SJSA1 (cell line): ENCODE measurements around the gene NFKB2. TPM values are rescaled to one million over a fixed set of nuclear protein-coding genes. Genes with fewer than 3 reads are reported as not detected.

Experiments used
- DNase-seq, 2 experiments: peaks; one replicate each; pipeline ENCODE4 v3.0.0-alpha.2; 2015 to 2020; ENCODE audit warnings: low spot score in 2 of 2, low read depth in 1 of 2
- H3K27ac ChIP-seq: fragments of 250-450 bp; sonication (Bioruptor Pico); 2 replicates; pipeline ENCODE4 v1.5.1; 2020; ENCODE audit warnings: mild to moderate bottlenecking, moderate library complexity
- H3K27me3 ChIP-seq: fragments of 250-450 bp; sonication (Bioruptor Pico); replicated peaks from 2 replicates; pipeline ENCODE4 v1.5.1; 2020; ENCODE audit warnings: mild to moderate bottlenecking, moderate library complexity
- H3K36me3 ChIP-seq: fragments of 250-450 bp; sonication (Bioruptor Pico); 2 replicates; pipeline ENCODE4 v1.5.1; 2020; ENCODE audit warnings: mild to moderate bottlenecking
- H3K4me1 ChIP-seq: fragments of 250-450 bp; sonication (Bioruptor Pico); replicated peaks from 2 replicates; pipeline ENCODE4 v1.6.1; 2021; ENCODE audit warnings: mild to moderate bottlenecking
- H3K4me3 ChIP-seq: fragments of 250-450 bp; sonication (Bioruptor Pico); 2 replicates; pipeline ENCODE4 v1.5.1; 2020; ENCODE audit warnings: mild to moderate bottlenecking
- H3K9me3 ChIP-seq: fragments of 250-450 bp; sonication (Bioruptor Pico); replicated peaks from 2 replicates; pipeline ENCODE4 v1.5.1; 2020; ENCODE audit warnings: mild to moderate bottlenecking
- total RNA-seq: library from RNA; depleted of rRNA; stranded (reverse); fragments of >200 nt; shearing (Covaris generic); gene quantifications from 2 replicates; pipeline ENCODE4 v1.2.3, GENCODE V29; 2014; rRNA removed

NFKB2 gene
- 28.8 and 37.2 TPM in 2 replicates for total RNA-seq

- peak within 1 kb of the TSS; percentile 62 for H3K4me3 ChIP-seq
- DNase-seq, result peak; percentile 88 to 91
Observed at GRCh38 chr10:102395400-102396316, at the start of gene NFKB2. NFKB2 (plus strand) TSS chr10:102395705; CDS start chr10:102395960, 255 bp downstream.

GRCh38 chr10:102347236-102347828, 48.2 kb upstream of the NFKB2 start:
- Histone ChIP-seq H3K4me1 (peaks cover 19% of the 10 kb centered on the region), H3K36me3 (peaks cover 58% of the 10 kb centered on the region), H3K27ac (no peak overlapping the region), H3K9me3 (no peaks in the 10 kb centered on the region), H3K4me3 (no peak overlapping the region), H3K27me3 (no peaks in the 10 kb centered on the region)
- DNase-seq, result peak in 1 of 2 experiments; percentile 25

More at GRCh38 chr10:102395400-102396316, at the start of gene NFKB2:
- Histone ChIP-seq H3K36me3 (peaks cover 41% of the 10 kb centered on the region), H3K27me3 (no peaks in the 10 kb centered on the region; the same call in 1 of the 2 replicates), H3K4me1 (peaks cover 36% of the 10 kb centered on the region), H3K27ac (peak within 1 kb of the TSS; percentile 96), H3K9me3 (no peaks in the 10 kb centered on the region; the same call in 1 of the 2 replicates)

GRCh38 chr10:102352066-102352715, 43.3 kb upstream of the NFKB2 start:
- H3K27me3 ChIP-seq, result no peaks in the 10 kb centered on the region
- H3K36me3 ChIP-seq, result peaks cover 78% of the 10 kb centered on the region

GRCh38 chr10:102354451-102354850, 41.1 kb upstream of the NFKB2 start:
- Histone ChIP-seq H3K27me3 (no peaks in the 10 kb centered on the region), H3K36me3 (peaks cover 85% of the 10 kb centered on the region), H3K4me3 (no peak overlapping the region), H3K27ac (no peak overlapping the region), H3K4me1 (no peaks in the 10 kb centered on the region), H3K9me3 (no peaks in the 10 kb centered on the region)
- no peak for DNase-seq

More at GRCh38 chr10:102352066-102352715, 43.3 kb upstream of the NFKB2 start:
- H3K4me1 ChIP-seq, result no peaks in the 10 kb centered on the region
- H3K27ac ChIP-seq, result no peak overlapping the region
- H3K4me3 ChIP-seq, result no peak overlapping the region
- peak; percentile 68 to 74 for DNase-seq
- no peaks in the 10 kb centered on the region for H3K9me3 ChIP-seq

- Histone ChIP-seq H3K4me1 (no peaks in the 10 kb centered on the region), H3K36me3 (peaks cover 92% of the 10 kb centered on the region), H3K4me3 (no peak overlapping the region), H3K9me3 (no peaks in the 10 kb centered on the region), H3K27ac (no peak overlapping the region), H3K27me3 (no peaks in the 10 kb centered on the region)
- no peak for DNase-seq
Observed at GRCh38 chr10:102358712-102359382, 36.7 kb upstream of the NFKB2 start.

- Histone ChIP-seq H3K27me3 (no peaks in the 10 kb centered on the region), H3K9me3 (no peaks in the 10 kb centered on the region; the same call in 1 of the 2 replicates), H3K27ac (no peak overlapping the region), H3K4me3 (no peak overlapping the region), H3K36me3 (peaks cover 86% of the 10 kb centered on the region), H3K4me1 (no peaks in the 10 kb centered on the region)
- DNase-seq, result no peak
Observed at GRCh38 chr10:102367441-102367840, 28.1 kb upstream of the NFKB2 start.

GRCh38 chr10:102368077-102368476, 27.4 kb upstream of the NFKB2 start:
- DNase-seq, result no peak
- Histone ChIP-seq H3K9me3 (no peaks in the 10 kb centered on the region; the same call in 1 of the 2 replicates), H3K36me3 (peaks cover 82% of the 10 kb centered on the region)

GRCh38 chr10:102371295-102371694, 24.2 kb upstream of the NFKB2 start:
- no peak for DNase-seq
- no peaks in the 10 kb centered on the region for H3K4me1 ChIP-seq
- no peak overlapping the region for H3K27ac ChIP-seq
- H3K27me3 ChIP-seq, result no peaks in the 10 kb centered on the region
- no peaks in the 10 kb centered on the region; the same call in 1 of the 2 replicates for H3K9me3 ChIP-seq
- peaks cover 83% of the 10 kb centered on the region for H3K36me3 ChIP-seq
- no peak overlapping the region for H3K4me3 ChIP-seq

More at GRCh38 chr10:102368077-102368476, 27.4 kb upstream of the NFKB2 start:
- Histone ChIP-seq H3K27ac (no peak overlapping the region), H3K27me3 (no peaks in the 10 kb centered on the region), H3K4me1 (no peaks in the 10 kb centered on the region), H3K4me3 (no peak overlapping the region)

- DNase-seq, result no peak
- Histone ChIP-seq H3K4me3 (no peak overlapping the region), H3K36me3 (peaks cover 80% of the 10 kb centered on the region), H3K27ac (no peak overlapping the region), H3K9me3 (no peaks in the 10 kb centered on the region; the same call in 1 of the 2 replicates), H3K4me1 (no peaks in the 10 kb centered on the region), H3K27me3 (no peaks in the 10 kb centered on the region)
Observed at GRCh38 chr10:102375250-102375649, 20.3 kb upstream of the NFKB2 start.

- Histone ChIP-seq H3K36me3 (peaks cover 79% of the 10 kb centered on the region), H3K27me3 (no peaks in the 10 kb centered on the region), H3K4me3 (no peak overlapping the region), H3K27ac (no peak overlapping the region), H3K9me3 (no peaks in the 10 kb centered on the region; the same call in 1 of the 2 replicates), H3K4me1 (no peaks in the 10 kb centered on the region)
- no peak for DNase-seq
Observed at GRCh38 chr10:102375867-102376266, 19.6 kb upstream of the NFKB2 start.

- Histone ChIP-seq H3K36me3 (peaks cover 77% of the 10 kb centered on the region), H3K4me1 (no peaks in the 10 kb centered on the region), H3K27ac (no peak overlapping the region), H3K9me3 (no peaks in the 10 kb centered on the region), H3K27me3 (no peaks in the 10 kb centered on the region), H3K4me3 (no peak overlapping the region)
- no peak for DNase-seq
Observed at GRCh38 chr10:102376901-102377300, 18.6 kb upstream of the NFKB2 start.

- no peaks in the 10 kb centered on the region for H3K4me1 ChIP-seq
- no peaks in the 10 kb centered on the region for H3K9me3 ChIP-seq
- H3K36me3 ChIP-seq, result peaks cover 67% of the 10 kb centered on the region
- H3K27me3 ChIP-seq, result no peaks in the 10 kb centered on the region
- H3K4me3 ChIP-seq, result no peak overlapping the region
- no peak for DNase-seq
- H3K27ac ChIP-seq, result no peak overlapping the region
Observed at GRCh38 chr10:102379383-102379782, 16.1 kb upstream of the NFKB2 start.

- H3K9me3 ChIP-seq, result no peaks in the 10 kb centered on the region
- peaks cover 46% of the 10 kb centered on the region for H3K36me3 ChIP-seq
- H3K27me3 ChIP-seq, result no peaks in the 10 kb centered on the region
- no peaks in the 10 kb centered on the region for H3K4me1 ChIP-seq
- H3K27ac ChIP-seq, result no peak overlapping the region
- DNase-seq, result no peak
- H3K4me3 ChIP-seq, result no peak overlapping the region
Observed at GRCh38 chr10:102381983-102382382, 13.5 kb upstream of the NFKB2 start.
